Neural progenitor cell (in vitro differentiated cells): ENCODE results near the gene SPATA4. TPM values are rescaled to one million over a fixed set of nuclear protein-coding genes. Genes with fewer than 3 reads are reported as not detected.

Source experiments
- DNase-seq: peaks from one replicate; pipeline ENCODE4 v3.0.0-alpha.2; 2016; ENCODE audit warnings: low spot score
- H2AFZ ChIP-seq: fragments of 200-600 bp; sonication (generic); replicated peaks from 2 replicates; pipeline ENCODE4 v1.6.1; 2016; ENCODE audit warnings: antibody characterized with exemption
- H3F3A ChIP-seq: fragments of 200-600 bp; sonication (generic); 2 replicates; pipeline ENCODE4 v1.6.1; 2016; ENCODE audit warnings: antibody characterized with exemption, low read depth
- H3K27ac ChIP-seq: fragments of 200-600 bp; sonication (generic); 2 replicates; pipeline ENCODE4 v1.5.1; 2016; ENCODE audit warnings: mild to moderate bottlenecking
- H3K27me3 ChIP-seq: fragments of 200-600 bp; sonication (generic); 2 replicates; pipeline ENCODE4 v1.6.1; 2016; ENCODE audit warnings: mild to moderate bottlenecking, moderate library complexity
- H3K36me3 ChIP-seq: fragments of 200-600 bp; sonication (generic); 2 replicates; pipeline ENCODE4 v1.5.1; 2016
- H3K4me1 ChIP-seq: fragments of 200-600 bp; sonication (generic); 2 replicates; pipeline ENCODE4 v1.6.1; 2016; ENCODE audit warnings: mixed run types
- H3K4me2 ChIP-seq: fragments of 200-600 bp; sonication (generic); 2 replicates; pipeline ENCODE4 v1.6.1; 2016
- H3K4me3 ChIP-seq: fragments of 200-600 bp; sonication (generic); 2 replicates; pipeline ENCODE4 v1.5.1; 2016
- H3K79me2 ChIP-seq: fragments of 200-600 bp; sonication (generic); 2 replicates; pipeline ENCODE4 v1.6.1; 2016; ENCODE audit warnings: low read depth
- H3K9ac ChIP-seq: fragments of 200-600 bp; sonication (generic); 2 replicates; pipeline ENCODE4 v1.6.1; 2016
- H3K9me3 ChIP-seq: fragments of 200-600 bp; sonication (generic); 2 replicates; pipeline ENCODE4 v1.5.1; 2016; ENCODE audit warnings: low read depth
- H4K20me1 ChIP-seq: fragments of 200-600 bp; sonication (generic); 2 replicates; pipeline ENCODE4 v1.6.1; 2016; ENCODE audit warnings: low read depth
- H3K27ac Mint-ChIP-seq: 3 replicates; pipeline ENCODE4 v1.8.0; 2021; ENCODE audit warnings: mixed read lengths
- H3K27me3 Mint-ChIP-seq: 2 replicates; pipeline ENCODE4 v1.8.0; 2022; ENCODE audit warnings: low read depth, mild to moderate bottlenecking, inconsistent platforms, moderate library complexity, mixed read lengths; ENCODE audit not compliant: insufficient read depth
- H3K36me3 Mint-ChIP-seq: 3 replicates; pipeline ENCODE4 v1.8.0; 2021; ENCODE audit warnings: mixed read lengths
- H3K4me1 Mint-ChIP-seq: 3 replicates; pipeline ENCODE4 v1.8.0; 2021; ENCODE audit warnings: mixed read lengths
- H3K4me3 Mint-ChIP-seq: 3 replicates; pipeline ENCODE4 v1.8.0; 2021; ENCODE audit warnings: mild to moderate bottlenecking, moderate library complexity, mixed read lengths
- H3K9me3 Mint-ChIP-seq: 3 replicates; pipeline ENCODE4 v1.8.0; 2020; ENCODE audit warnings: mixed read lengths
- CTCF ChIP-seq: fragments of 200-600 bp; sonication (generic); IDR thresholded peaks from 2 replicates; pipeline ENCODE4 v1.5.1; 2017; ENCODE audit warnings: antibody characterized with exemption, mild to moderate bottlenecking
- EZH2 ChIP-seq: fragments of 200-600 bp; sonication (generic); IDR thresholded peaks from 2 replicates; pipeline ENCODE4 v1.6.1; 2017; ENCODE audit warnings: antibody characterized with exemption, mild to moderate bottlenecking, moderate library complexity
- EZH2phosphoT487 ChIP-seq: fragments of 200-600 bp; sonication (generic); IDR thresholded peaks from 2 replicates; pipeline ENCODE4 v1.6.1; 2017; ENCODE audit warnings: antibody characterized with exemption
- total RNA-seq: library from RNA; depleted of rRNA; stranded (reverse); fragments of >200 nt; gene quantifications from 2 replicates; pipeline ENCODE4 v1.2.3, GENCODE V29; 2015; ENCODE audit warnings: low replicate concordance

The SPATA4 gene
- total RNA-seq, 1 donor from 2014 or later: not detected

- H3K4me1 ChIP-seq: no peaks in the 10 kb centered on the region
- H3K27me3 ChIP-seq: no peaks in the 10 kb centered on the region
- H3F3A ChIP-seq: no peaks in the 10 kb centered on the region
- TF ChIP-seq CTCF (no peak), EZH2 (no peak), EZH2phosphoT487 (no peak)
- no peaks in the 10 kb centered on the region for H3K36me3 Mint-ChIP-seq
- no peaks in the 10 kb centered on the region for H3K36me3 ChIP-seq
- H3K4me3 ChIP-seq: no peak overlapping the region
- H2AFZ ChIP-seq: no peak overlapping the region
- H3K9me3 ChIP-seq: no peaks in the 10 kb centered on the region
- H3K27ac Mint-ChIP-seq: no peak overlapping the region
- no peak overlapping the region for H3K9ac ChIP-seq
- no peak for DNase-seq
- no peaks in the 10 kb centered on the region for H3K79me2 ChIP-seq
- H3K27me3 Mint-ChIP-seq: no peaks in the 10 kb centered on the region
- H3K27ac ChIP-seq: no peak overlapping the region
- no peaks in the 10 kb centered on the region for H3K4me1 Mint-ChIP-seq
- no peak overlapping the region for H3K4me2 ChIP-seq
- no peaks in the 10 kb centered on the region for H4K20me1 ChIP-seq
- H3K9me3 Mint-ChIP-seq: no peaks in the 10 kb centered on the region
- H3K4me3 Mint-ChIP-seq: no peak overlapping the region
Observed at GRCh38 chr4:176153124-176153523, 42.3 kb downstream of the SPATA4 start.

DNA sequence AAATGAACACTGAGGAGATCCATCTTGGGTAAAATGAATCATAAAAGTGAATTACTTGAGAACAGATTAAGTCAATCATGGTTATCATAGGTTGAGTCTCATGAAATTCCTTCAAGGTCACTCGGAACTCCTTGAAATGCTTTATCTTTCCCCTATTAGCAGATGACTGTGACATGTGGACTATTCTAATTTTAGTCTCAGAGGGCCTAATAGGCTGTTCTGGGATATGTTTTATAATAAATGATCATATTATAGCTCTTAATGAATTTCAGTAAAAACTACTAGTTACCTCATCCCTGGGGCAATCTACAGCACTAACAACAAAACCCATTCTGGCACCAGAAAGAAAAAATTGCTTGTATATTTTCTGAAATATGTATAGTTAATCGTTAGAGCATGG lies 44.7 kb downstream of the SPATA4 start:
- H3K4me2 ChIP-seq: no peak overlapping the region
- no peaks in the 10 kb centered on the region for H3K27me3 Mint-ChIP-seq
- no peaks in the 10 kb centered on the region for H3K9me3 ChIP-seq
- H3K36me3 ChIP-seq: no peaks in the 10 kb centered on the region
- H3K9ac ChIP-seq: no peak overlapping the region
- no peaks in the 10 kb centered on the region for H3K36me3 Mint-ChIP-seq
- H3K27ac ChIP-seq: no peak overlapping the region
- no peaks in the 10 kb centered on the region for H4K20me1 ChIP-seq
- DNase-seq: no peak
- H2AFZ ChIP-seq: no peak overlapping the region
- no peaks in the 10 kb centered on the region for H3K9me3 Mint-ChIP-seq
- TF ChIP-seq EZH2phosphoT487: no peak
- no peak for TF ChIP-seq EZH2
- TF ChIP-seq CTCF: no peak
- no peaks in the 10 kb centered on the region for H3K27me3 ChIP-seq
- no peak overlapping the region for H3K4me3 Mint-ChIP-seq
- H3K27ac Mint-ChIP-seq: no peak overlapping the region
- H3K79me2 ChIP-seq: no peaks in the 10 kb centered on the region
- no peaks in the 10 kb centered on the region for H3F3A ChIP-seq
- no peaks in the 10 kb centered on the region for H3K4me1 Mint-ChIP-seq
- H3K4me1 ChIP-seq: no peaks in the 10 kb centered on the region
- no peak overlapping the region for H3K4me3 ChIP-seq

DNA sequence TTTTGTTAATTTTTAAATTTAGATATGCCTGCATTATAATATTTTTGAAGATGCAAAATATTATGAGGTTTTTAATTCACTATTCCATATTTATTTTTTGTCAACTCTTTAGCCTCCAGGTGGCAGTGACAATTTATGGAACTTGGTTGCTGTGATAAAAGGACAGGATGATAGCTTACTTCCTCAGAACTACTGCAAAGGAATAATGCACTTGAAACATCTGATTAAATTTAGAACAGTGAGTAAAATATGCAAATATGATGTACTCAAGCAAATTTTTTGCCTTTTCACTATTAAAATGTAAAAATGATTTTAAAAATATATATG lies 45.1 kb downstream of the SPATA4 start:
- Histone ChIP-seq H3F3A (no peaks in the 10 kb centered on the region), H3K27ac (no peak overlapping the region), H3K4me1 (no peaks in the 10 kb centered on the region), H2AFZ (no peak overlapping the region), H3K4me2 (no peak overlapping the region), H3K79me2 (no peaks in the 10 kb centered on the region), H3K27me3 (no peaks in the 10 kb centered on the region), H4K20me1 (no peaks in the 10 kb centered on the region), H3K36me3 (no peaks in the 10 kb centered on the region), H3K4me3 (no peak overlapping the region), H3K9me3 (no peaks in the 10 kb centered on the region), H3K9ac (no peak overlapping the region)
- Mint-ChIP-seq H3K4me1 (no peaks in the 10 kb centered on the region), H3K36me3 (no peaks in the 10 kb centered on the region), H3K4me3 (no peak overlapping the region), H3K27ac (no peak overlapping the region), H3K27me3 (no peaks in the 10 kb centered on the region), H3K9me3 (no peaks in the 10 kb centered on the region)
- TF ChIP-seq CTCF (peak; percentile 31), EZH2 (no peak), EZH2phosphoT487 (no peak)
- no peak for DNase-seq
